NOMO-1 treated with DMSO at 0.1 percent for 48 hours (cell line): ENCODE measurements around the gene LOXL4.
"Not testable (repeated sequence)": the region's sequence is repeated elsewhere in the genome, so short reads cannot be mapped to it uniquely, and the experiment has no call there.

Experiments
- DNase-seq: peaks from one replicate; lab custom pipeline; 2025; ENCODE audit not compliant: unreplicated experiment; lab: John Stamatoyannopoulos, UW

The LOXL4 gene

DNA sequence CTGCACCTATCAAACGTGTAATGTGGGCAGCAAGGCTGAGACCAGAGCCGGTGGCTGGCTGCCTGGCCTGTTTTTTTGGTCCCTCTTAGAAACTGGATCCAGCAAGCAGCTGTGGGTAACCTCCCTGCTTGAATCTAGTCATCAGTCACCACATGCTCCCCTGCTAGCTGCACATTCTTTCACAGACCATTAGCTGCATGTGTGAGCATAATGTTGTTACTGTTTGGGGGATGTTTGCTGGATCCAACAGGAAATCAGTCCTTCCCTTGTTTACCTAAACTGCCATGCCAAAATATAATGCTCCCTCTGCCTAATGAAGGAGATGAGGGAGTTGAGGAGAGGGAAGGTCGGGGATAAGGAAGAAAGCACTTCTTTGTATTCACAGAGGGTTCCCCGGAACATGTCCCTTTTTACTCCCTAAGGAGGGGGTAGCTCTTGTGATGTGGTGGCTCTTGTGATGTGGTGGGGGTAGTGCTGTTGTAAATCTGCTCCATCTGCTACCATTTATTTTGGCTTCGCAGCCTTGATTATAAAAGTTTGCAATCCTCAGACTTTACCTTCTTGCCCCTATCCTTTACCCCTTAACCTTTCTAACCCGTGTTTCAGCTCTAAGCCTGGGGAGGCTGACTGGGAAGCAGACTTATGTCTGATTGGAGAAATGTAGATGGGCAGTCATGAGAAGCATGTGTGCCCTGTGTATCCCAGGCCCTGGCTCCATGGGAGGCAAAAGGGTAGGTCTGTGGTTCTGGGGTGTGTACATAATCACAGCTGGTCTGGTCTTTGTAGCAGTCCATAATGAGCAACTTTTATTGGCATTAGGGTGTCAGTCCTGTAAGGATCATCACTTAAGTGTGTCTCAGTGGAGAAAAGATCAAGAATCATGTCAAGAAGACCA is 20.8 kb downstream of the LOXL4 start:
- DNase-seq: no peak

DNA sequence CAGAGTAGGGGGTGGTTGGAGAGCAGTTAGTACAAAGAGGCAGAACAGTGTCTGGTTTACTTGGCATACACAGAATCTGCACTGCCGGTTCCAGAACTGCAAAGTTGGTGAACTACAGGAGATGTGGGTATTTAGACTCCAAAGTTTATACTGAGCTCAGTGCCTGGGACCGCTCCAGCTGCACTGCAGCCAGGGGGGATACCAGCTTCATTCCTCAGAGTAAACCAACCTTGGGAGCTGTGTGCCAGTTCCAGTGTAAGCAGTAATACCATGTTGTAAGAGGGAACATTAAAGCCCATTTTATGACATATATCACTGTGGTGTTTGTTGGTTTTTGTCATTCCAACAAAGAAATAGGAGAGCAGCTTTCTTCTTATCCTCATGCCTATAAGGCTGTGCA is 23.4 kb downstream of the LOXL4 start:
- no peak for DNase-seq

DNA sequence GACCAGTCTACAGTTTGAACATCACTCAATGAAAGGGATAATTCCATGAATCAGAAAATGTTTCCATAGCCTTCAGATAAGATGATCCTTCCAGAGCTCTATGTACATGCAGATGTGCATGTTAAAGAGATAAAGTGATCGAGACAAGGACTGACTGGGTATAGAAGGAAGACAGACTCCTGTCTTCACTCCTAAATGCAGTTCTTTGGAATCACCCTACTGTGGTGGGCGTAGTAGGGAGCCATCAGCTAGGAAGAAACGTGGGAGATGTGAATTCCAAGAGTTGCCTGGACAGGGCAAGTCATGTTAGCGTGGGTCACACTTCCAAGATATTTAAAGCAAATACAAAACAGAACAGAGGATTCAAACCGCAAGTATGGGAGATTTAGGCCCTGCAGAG is 23.9 kb downstream of the LOXL4 start:
- no peak for DNase-seq

DNA sequence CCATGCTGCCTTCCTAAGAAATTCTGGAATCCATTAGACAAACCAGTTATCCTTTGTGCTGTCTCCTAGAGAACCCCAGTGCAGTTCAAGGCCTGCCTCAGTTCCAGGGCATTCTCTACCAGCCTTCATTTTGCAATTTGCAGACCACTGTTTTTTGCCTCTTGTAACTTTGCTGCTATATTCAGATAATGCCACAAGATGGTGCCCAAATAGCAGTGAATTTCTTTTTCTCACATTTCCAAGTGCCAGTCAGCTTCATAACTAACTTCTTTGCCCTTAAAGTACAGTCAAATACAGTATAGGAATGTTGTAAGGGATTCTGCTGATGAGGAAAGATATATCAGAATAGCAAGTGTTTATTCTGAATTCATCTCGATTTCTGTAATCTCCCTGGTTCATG is 25.2 kb downstream of the LOXL4 start:
- peak; percentile 3 for DNase-seq

DNA sequence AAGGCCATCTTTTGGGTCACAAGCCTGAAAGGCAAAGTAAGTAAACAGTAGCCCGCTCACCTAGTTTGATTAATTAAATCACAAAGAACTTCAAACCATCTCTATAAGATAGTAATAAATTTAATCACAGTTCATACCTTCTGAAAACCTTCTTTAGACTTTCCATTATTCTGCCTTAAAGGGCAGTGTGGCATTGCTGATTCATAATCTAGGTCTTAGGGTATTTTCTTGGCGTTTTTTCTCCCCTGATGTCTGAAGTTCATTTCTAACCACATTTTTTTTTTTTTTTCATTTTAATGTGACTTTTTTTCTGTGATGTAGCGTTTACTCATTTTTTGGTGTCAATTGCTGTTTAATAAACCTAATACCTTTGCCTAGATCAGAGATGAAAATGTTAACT is 27.5 kb downstream of the LOXL4 start:
- no peak for DNase-seq

DNA sequence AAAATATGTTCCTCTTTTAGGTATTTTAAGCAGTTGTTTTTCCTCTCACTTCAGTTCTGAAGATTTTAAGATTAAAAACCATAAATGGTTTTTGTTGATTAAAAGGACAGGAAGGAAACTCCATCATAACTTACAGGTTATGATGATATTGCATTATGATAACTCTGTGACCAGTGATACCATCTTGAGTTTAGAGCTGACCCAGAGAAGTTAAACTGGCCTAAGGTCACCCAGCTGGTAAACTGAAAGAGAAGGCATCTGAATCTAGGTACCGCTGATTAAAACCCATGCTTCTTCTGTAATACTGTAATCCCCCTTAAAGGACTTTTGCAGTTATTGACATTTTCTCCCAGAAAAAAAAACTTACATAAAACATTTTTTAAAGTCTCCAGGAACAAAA is 29.6 kb downstream of the LOXL4 start:
- no peak for DNase-seq

DNA sequence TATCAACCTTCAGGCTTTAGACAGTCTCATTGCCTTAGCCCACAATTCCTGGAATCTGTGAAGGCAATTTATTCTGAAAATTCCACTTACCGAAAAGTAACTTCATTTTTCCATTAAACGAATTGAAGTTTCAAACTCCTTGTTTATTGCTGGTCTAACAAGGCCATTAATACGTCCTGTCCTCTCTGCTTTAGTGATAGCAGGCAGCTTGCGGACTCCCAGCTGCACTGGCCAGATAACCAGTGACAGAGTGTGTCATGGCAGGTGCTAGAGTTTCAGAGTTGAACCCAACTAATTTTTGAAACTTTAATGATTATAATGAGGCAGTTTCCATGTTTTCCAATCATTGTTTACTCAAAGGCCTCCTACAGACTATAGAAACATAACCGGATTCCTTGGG is 31.1 kb downstream of the LOXL4 start:
- DNase-seq: no peak

DNA sequence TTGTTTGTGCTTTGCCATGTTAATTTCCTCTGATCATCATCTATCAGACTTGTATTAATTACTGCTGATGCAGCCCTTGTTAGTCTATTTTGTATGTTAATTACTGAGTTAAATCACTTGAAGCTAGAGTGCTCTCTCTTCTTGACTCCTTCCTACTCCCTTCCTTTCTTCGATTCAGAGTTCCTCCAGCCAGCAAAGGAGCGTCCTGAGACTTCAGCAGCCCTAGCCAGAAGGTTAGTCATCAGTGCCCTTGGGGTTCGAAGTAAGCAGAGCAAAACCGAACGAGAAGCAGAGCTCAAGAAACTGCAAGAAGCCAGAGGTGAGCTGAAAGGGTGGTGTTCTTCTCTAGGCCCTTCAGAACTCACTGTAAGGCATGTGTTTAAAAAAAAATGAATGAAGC is 32.1 kb downstream of the LOXL4 start:
- DNase-seq: no peak

DNA sequence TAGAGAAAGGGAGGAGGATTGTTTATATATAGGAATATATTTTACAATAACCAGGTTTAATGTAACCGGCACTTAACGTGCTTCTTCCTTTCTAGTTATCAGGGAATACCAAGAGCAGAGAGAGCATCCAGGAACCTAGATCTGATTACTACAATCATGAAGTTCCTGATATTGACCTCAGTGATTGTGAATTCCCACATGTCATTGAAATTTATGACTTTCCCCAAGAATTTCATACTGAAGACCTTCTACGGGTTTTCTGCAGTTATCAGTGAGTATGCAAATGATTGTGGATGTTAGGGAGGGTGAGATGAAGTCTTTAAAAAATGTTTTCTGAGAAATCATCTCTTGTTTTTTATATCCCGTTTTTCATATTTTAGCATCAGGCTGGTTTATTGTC is 36.6 kb downstream of the LOXL4 start:
- DNase-seq: no peak

DNA sequence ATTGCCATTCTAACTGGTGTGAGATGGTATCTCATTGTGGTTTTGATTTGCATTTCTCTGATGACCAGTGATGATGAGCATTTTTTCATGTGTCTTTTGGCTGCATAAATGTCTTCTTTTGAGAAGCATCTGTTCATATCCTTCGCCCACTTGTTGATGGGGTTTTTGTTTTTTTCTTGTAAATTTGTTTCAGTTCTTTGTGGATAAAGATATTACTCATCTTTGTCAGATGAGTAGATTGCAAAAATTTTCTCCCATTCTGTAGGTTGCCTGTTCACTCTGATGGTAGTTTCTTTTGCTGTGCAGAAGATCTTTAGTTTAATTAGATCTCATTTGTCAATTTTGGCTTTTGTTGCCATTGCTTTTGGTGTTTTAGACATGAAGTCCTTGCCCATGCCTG is 39.7 kb downstream of the LOXL4 start:
- DNase-seq: not testable (repeated sequence)

DNA sequence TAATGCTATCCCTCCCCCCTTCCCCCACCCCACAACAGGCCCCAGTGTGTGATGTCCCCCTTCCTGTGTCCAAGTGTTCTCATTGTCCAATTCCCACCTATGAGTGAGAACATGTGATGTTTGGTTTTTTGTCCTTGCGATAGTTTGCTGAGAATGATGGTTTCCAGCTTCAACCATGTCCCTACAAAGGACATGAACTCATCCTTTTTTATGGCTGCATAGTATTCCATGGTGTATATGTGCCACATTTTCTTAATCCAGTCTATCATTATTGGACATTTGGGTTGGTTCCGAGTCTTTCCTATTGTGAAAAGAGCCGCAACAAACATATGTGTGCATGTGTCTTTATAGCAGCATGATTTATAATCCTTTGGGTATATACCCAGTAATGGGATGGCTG is 40.3 kb downstream of the LOXL4 start:
- not testable (repeated sequence) for DNase-seq

DNA sequence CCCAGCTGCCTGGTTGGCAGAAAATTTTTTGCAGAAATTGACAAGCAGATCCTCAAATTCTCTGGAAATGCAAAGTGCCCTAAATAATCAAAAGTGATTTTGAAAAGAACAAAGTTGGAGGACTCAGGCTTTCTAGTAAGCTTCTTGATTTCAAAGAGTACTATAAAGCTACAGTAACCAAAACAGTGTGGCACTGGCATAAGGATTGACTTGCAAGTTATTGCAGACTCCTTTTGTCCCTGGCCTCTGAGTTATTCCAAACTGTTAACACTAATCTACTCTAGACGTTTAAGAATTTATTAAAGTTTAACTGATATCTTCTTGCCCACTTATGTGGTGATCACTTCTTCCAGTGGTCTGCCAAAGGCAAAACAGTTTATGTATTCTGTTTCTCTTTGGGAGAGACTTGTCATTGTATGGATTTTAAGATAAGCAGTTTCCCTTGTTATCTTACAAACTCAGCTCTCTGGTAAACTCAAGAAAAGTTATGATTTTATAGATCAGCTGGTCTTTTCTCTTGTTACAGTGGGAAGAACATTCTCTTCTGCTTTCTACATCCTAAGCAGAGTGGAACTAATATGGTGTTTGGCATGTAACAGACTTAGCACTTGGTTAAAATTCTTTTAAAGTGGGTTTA is 41.4 kb downstream of the LOXL4 start:
- DNase-seq: no peak

DNA sequence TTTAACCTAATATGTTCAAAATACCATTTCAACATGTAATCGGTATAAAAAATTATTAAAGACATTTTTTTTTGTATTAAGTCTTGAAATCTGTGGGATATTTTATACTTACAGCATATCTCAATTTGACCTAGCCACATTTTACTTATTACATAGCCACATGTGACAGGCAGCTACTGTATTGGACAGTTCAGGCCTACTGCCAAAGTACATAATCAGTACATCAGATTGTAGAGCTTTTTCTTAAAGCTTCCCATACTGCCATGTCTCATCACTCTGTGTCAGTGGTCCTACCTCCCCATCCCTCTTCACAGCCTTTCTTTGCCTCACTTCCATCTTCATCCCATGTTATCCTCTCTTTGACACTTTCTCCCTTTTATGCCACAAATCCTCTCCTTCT is 43.0 kb downstream of the LOXL4 start:
- no peak for DNase-seq

DNA sequence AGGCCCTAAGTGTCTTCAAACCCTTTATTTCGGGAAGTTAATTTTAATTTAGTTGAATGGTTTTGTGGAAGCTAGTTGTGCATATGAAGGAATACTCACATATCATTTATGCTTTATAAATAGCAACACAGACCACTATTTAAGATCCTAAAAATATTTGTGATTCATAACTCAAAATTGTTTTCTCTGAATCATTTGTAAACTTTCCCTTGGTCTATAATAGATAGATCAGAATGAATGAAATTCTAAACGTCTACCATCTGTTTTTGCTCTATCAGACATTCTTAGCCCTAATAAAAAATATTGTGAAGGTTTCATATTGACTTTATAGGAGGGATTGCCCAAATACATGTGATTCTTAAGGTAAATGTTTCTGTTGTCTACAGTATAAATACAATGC is 43.5 kb downstream of the LOXL4 start:
- no peak for DNase-seq

DNA sequence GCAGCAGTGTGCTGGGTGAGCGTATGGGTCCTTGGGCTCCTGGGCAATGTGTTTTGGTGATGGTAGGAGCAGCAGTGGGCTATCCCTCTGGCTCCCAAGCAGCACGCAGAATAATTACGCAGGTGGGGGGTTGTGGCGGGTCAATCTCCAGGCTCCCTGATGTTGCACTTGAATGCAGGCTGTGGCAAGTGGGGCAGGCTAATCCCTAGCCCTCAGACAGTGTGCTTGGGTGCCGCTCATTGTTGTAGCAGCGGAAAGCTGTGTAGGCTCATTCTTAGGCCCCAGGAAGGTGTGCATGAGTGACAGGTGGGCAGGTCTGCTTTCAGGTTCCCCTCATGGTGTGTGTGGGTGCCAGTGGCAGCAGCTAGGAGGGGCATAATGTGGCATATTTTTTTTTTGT is 44.1 kb downstream of the LOXL4 start:
- no peak for DNase-seq

DNA sequence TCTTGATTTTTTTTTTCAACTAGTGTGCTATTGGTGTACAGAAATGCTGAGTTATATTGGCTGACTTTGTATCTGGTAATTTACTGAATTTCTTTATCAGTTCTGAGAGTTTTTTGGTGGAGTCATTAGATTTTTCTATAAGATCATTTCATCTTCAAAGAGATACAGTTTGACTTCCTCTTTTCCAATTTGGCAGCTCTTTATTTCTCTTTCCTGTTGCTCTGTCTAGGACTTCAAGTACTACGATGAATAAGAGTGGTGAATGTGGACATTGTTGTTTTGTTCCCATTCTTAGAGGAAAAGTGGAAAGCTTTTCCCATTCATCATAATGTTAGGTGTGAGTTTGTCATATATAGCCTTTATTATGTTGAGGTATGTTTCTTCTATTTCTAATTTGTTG is 50.2 kb downstream of the LOXL4 start:
- peak; percentile 31 for DNase-seq

DNA sequence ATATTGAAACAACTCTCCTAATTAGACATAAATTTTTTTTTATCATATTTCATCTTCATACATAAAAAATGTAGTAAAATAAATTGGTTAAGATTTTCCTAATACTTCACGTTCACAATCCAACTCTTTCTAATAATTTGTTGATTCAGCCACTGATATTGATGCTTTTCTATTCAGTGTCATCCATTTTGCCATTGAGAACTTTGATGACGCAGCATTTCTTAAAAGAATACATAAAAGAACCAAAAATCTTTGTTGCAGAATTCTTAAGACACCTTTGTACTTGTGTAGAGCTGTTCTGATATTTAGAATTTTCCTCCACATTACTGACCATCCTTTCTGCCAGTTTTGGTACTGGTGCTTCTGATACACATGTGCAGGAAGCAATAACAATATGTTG is 52.6 kb downstream of the LOXL4 start:
- no peak for DNase-seq

DNA sequence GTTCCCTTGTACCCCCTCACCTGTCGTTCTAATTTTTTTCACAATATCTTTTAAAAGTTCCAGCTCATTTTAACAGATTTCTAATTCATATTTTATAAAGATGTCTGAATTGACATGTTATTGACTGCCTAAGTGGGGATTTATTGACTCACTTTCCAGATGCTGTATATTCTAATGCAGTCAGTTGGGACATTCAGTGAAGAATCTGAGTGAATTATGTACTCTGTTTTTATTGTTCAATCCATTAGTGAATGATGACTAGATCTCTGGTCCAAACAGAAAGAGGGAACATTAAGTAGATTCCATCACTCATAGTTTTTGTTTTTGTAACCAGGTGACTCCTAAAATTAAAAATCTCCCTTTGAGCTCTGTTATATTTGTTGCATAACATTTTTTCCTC is 54.3 kb downstream of the LOXL4 start:
- DNase-seq: no peak

DNA sequence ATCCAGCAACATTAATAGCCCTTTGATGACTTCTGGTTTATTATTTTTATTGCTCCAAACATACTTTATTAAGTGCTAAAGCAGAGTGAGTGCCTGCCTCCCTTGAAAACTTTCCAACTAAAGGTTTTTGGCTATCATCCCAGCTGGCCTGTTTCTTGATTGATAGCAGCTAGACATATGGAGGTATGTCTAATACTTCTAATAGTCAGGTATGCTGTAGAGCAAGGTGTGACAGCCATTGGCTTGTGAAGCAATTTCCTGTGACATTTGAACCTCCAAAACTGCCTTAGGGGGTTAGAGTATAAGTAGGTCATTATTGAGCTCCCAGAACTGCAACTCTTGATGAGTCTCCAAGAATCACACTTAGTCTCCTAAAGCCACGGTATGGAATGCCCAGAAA is 55.8 kb downstream of the LOXL4 start:
- no peak for DNase-seq

DNA sequence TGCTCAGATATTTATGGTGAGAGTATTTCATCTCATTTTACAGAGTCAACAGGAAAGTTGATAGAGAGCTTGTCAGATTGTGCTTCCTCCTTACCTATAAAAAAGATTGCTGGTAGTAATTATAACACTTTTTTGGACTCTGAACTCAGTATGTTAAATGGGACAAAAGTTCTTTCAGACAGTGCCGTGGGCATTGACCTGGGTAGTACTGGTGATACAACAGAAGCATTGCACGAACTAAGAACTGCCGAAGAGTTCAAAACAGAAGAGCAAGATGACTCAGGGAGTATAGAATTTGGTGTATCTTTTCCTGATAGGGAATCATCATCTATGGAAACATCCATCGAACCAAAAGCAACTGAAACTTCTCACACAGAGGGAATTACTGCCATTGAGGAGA is 58.6 kb downstream of the LOXL4 start:
- no peak for DNase-seq

DNA sequence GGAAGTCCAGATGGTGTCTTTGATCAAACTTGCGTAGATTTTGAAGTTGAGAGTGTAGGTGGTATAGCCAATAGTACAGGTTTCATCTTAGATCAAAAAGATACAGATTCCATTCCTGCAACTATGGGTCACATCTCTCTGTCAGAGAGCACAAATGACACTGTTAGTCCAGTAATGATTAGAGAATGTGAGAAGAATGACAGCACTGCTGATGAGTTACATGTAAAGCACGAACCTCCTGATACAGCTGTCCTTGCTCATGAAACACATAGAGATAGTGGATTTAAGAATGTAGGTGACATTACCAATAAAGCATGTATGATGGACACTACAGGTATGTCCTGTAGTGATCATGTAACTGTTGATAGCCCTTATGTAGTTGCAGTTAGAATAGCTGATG is 59.1 kb downstream of the LOXL4 start:
- DNase-seq: no peak

DNA sequence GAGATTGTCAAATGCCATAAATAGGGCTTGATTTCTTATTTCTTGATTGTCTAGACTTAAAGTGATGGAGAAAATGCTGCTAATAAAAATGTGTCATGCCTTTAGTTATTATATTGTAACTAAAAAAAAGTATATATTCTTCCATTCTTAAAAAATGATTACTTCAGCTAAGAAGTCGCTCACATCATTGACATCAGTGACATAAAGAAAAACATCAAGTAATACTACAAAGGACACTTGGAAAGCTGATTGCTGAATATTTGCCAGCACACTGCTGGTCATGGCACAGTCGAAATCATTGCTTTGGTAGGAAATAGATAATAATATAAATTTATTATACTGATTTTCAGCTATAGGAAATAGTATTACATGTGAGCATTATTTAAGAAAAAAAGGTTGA is 62.6 kb downstream of the LOXL4 start:
- DNase-seq: no peak

DNA sequence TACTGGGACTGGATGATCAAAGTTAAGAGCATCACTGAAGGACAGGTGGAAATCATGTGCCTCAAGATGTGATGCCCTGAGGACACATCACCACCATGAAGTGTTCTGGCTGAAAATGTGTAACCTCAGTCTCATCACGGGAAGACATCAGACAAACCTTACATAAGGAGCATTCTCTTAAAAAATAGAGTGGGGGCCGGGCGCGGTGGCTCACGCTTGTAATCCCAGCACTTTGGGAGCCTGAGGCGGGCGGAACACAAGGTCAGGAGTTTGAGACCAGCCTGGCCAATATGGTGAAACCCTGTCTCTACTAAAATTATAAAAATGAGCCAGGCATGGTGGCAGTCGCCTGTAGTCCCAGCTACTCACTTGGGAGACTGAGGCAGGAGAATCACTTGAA is 65.6 kb downstream of the LOXL4 start:
- no peak for DNase-seq
